Prostate gland (tissue), 2 donors: ENCODE measurements around the gene AP1G2.

Experiments
- CTCF ChIP-seq, 4 experiments: fragments of 200-600 bp in 2 of 4; fragments of 450-650 bp in 2 of 4; sonication (generic) in 2 of 4; IDR thresholded peaks; 1 replicate in 3 of 4; 2 replicates in 1 of 4; pipeline ENCODE4 v1.5.1; 2016 to 2019; ENCODE audit warnings: antibody characterized with exemption in 4 of 4, mild to moderate bottlenecking in 2 of 4, moderate library complexity in 2 of 4
- POLR2AphosphoS5 ChIP-seq: sonication (generic); formaldehyde crosslinking; IDR thresholded peaks from one replicate; pipeline ENCODE4 v1.6.1; 2017; ENCODE audit warnings: antibody characterized with exemption

GRCh38 chr14:23550131-23550811 lies 17.3 kb downstream of the AP1G2 start:
- TF ChIP-seq CTCF (IDR thresholded peaks at IDR 0.05), result no peak
- TF ChIP-seq POLR2AphosphoS5, result no peak
